C4-2B (cell line): Measurements from ENCODE around the gene ERI3.

ENCODE experiments used
- CTCF ChIP-seq: fragments of 450-650 bp; conservative IDR thresholded peaks from 2 replicates; pipeline ENCODE4 v1.5.1; 2017; ENCODE audit warnings: mild to moderate bottlenecking
- ZFX ChIP-seq: fragments of 450-650 bp; IDR thresholded peaks from 2 replicates; pipeline ENCODE4 v1.6.1; 2017

GRCh38 chr1:44323947-44324346 lies 31.1 kb downstream of the ERI3 start:
- TF ChIP-seq CTCF: no peak
- no peak for TF ChIP-seq ZFX
